A673 (cell line): Measurements from ENCODE around the gene DUS1L. TPM values are rescaled to one million over a fixed set of nuclear protein-coding genes. Genes with fewer than 3 reads are reported as not detected.

ENCODE experiments used
- BruUV-seq: library from RNA; stranded (reverse); fragments of 400-500 nt; replicated peaks from 2 replicates; lab custom pipeline; 2021; lab: Mats Ljungman, UMichigan
- CTCF ChIA-PET: fragments of 300-600 bp; sonication (Branson Sonifier 250); formaldehyde crosslinking; loops from one replicate; lab custom pipeline; 2022; ENCODE audit warnings: antibody characterized with exemption; lab: Charles Lee
- POLR2A ChIA-PET: fragments of 300-600 bp; sonication (Branson Sonifier 250); formaldehyde crosslinking; loops from one replicate; lab custom pipeline; 2022; ENCODE audit warnings: antibody characterized with exemption; ENCODE audit not compliant: low non-redundant PET; lab: Charles Lee
- DNase-seq: peaks from one replicate; pipeline ENCODE4 v3.0.0-alpha.2; 2015; ENCODE audit warnings: low spot score
- H3K27ac ChIP-seq: fragments of 200-600 bp; sonication (generic); 2 replicates; pipeline ENCODE4 v1.5.1; 2016; ENCODE audit warnings: mixed run types, low read depth, mild to moderate bottlenecking, mixed read lengths, antibody characterized with exemption, low read length; ENCODE audit not compliant: poor library complexity, severe bottlenecking
- H3K27me3 ChIP-seq: fragments of 200-600 bp; sonication (generic); replicated peaks from 2 replicates; pipeline ENCODE4 v1.6.1; 2017; ENCODE audit warnings: mixed run types, low read depth, mild to moderate bottlenecking, mixed read lengths, antibody characterized with exemption, low read length; ENCODE audit not compliant: insufficient read depth, poor library complexity
- H3K36me3 ChIP-seq: fragments of 200-600 bp; sonication (generic); 2 replicates; pipeline ENCODE4 v1.6.1; 2016; ENCODE audit warnings: mixed run types, mild to moderate bottlenecking, mixed read lengths, antibody characterized with exemption, low read length; ENCODE audit not compliant: insufficient read depth, poor library complexity, severe bottlenecking
- H3K4me1 ChIP-seq: fragments of 200-600 bp; sonication (generic); 2 replicates; pipeline ENCODE4 v1.6.1; 2017; ENCODE audit warnings: mixed run types, mild to moderate bottlenecking, mixed read lengths, antibody characterized with exemption, low read length; ENCODE audit not compliant: insufficient read depth, poor library complexity, severe bottlenecking
- H3K4me3 ChIP-seq: fragments of 200-600 bp; sonication (generic); 2 replicates; pipeline ENCODE4 v1.5.1; 2016; ENCODE audit warnings: low read depth, mixed run types, mild to moderate bottlenecking, mixed read lengths, low read length; ENCODE audit not compliant: poor library complexity, severe bottlenecking
- H3K9me3 ChIP-seq: fragments of 200-600 bp; sonication (generic); 2 replicates; pipeline ENCODE4 v1.6.1; 2016; ENCODE audit warnings: mixed run types, low read depth, mild to moderate bottlenecking, mixed read lengths, antibody characterized with exemption, low read length; ENCODE audit not compliant: poor library complexity, severe bottlenecking
- CTCF ChIP-seq: fragments of 300-800, 200-600 bp; sonication (generic); conservative IDR thresholded peaks from 2 replicates; pipeline ENCODE4 v1.5.1; 2017; ENCODE audit warnings: low read depth, mild to moderate bottlenecking, antibody characterized with exemption, low read length, moderate library complexity, mixed read lengths
- EZH2 ChIP-seq: fragments of 200-600 bp; sonication (generic); IDR thresholded peaks from 2 replicates; pipeline ENCODE4 v1.6.1; 2017; ENCODE audit warnings: borderline replicate concordance, low read depth, mild to moderate bottlenecking, mixed read lengths, antibody characterized with exemption, low read length; ENCODE audit not compliant: poor library complexity, severe bottlenecking
- intact Hi-C: fragments of 100-400 bp; cut with micrococcal nuclease; formaldehyde crosslinking; loops from one replicate; pipeline ENCODE4 v1.10.0; 2022; ENCODE audit not compliant: unreplicated experiment
- total RNA-seq: library from RNA; stranded (reverse); gene quantifications from 2 replicates; pipeline ENCODE4 v1.2.3, GENCODE V29; 2021

The DUS1L gene
- total RNA-seq, 1 experiment from 2014 or later: 143 TPM

- BruUV-seq: TSS peak; percentile 37
- peak within 1 kb of the TSS; percentile 75 for H3K27ac ChIP-seq
Observed at GRCh38 chr17:82022310-82022980, 43.2 kb downstream of the DUS1L start, which contains the start of gene CENPX. TSS of gene CENPX (minus strand) at chr17:82022878. CDS start at chr17:82022861, 17 bp downstream.

GRCh38 chr17:82021900-82022309, 43.7 kb downstream of the DUS1L start:
- intact Hi-C loops: loop anchor here (5.0 kb wide), 1 partner anchor 65 kb away; no protein-coding TSS in a partner anchor
- TF ChIP-seq EZH2 (no peak), CTCF (no peak)
- Histone ChIP-seq H3K4me3 (peak overlapping the region; percentile 97), H3K4me1 (peaks cover 20% of the 10 kb centered on the region), H3K9me3 (no peaks in the 10 kb centered on the region), H3K27ac (peak overlapping the region; percentile 75), H3K36me3 (peaks cover 9% of the 10 kb centered on the region), H3K27me3 (no peaks in the 10 kb centered on the region)
- no peak for DNase-seq
- POLR2A ChIA-PET: no interaction called here
- BruUV-seq: no TSS peak
- CTCF ChIA-PET: interaction anchor here (1.0 to 4.1 kb wide), 2 partner anchors 9 to 62 kb away, joined by 7 to 23 read pairs; no protein-coding TSS in a partner anchor

More at GRCh38 chr17:82022310-82022980, 43.2 kb downstream of the DUS1L start, which contains the start of gene CENPX:
- intact Hi-C loops: loop anchor here (5.0 kb wide), 1 partner anchor 65 kb away; no protein-coding TSS in a partner anchor
- Histone ChIP-seq H3K27me3 (no peaks in the 10 kb centered on the region), H3K36me3 (peaks cover 13% of the 10 kb centered on the region), H3K4me3 (peak within 1 kb of the TSS; percentile 97), H3K9me3 (no peaks in the 10 kb centered on the region), H3K4me1 (peaks cover 20% of the 10 kb centered on the region)
- CTCF ChIA-PET: interaction anchor here (0.5 to 4.1 kb wide), 4 partner anchors 8 to 63 kb away, joined by 6 to 23 read pairs (median 6); partner anchors contain the start of gene DCXR
- TF ChIP-seq EZH2 (no peak), CTCF (no peak)
- POLR2A ChIA-PET: interaction anchor here (0.6 to 1.2 kb wide), 3 partner anchors 15 to 119 kb away, joined by 3 to 23 read pairs (median 3); partner anchors contain the start of gene DCXR
- no peak for DNase-seq

- no TSS peak for BruUV-seq
- TF ChIP-seq EZH2 (no peak), CTCF (peak; percentile 66)
- H3K9me3 ChIP-seq: no peaks in the 10 kb centered on the region
- intact Hi-C loops: loop anchor here (5.0 kb wide), 1 partner anchor 64 kb away; no protein-coding TSS in a partner anchor
- H3K27ac ChIP-seq: peak overlapping the region; percentile 75
- ChIA-PET CTCF (interaction anchor here (0.7 to 4.1 kb wide), 3 partner anchors 9 to 62 kb away, joined by 3 to 23 read pairs (median 7); no protein-coding TSS in a partner anchor), POLR2A (no interaction called here)
- H3K4me3 ChIP-seq: peak overlapping the region; percentile 97
- peaks cover 20% of the 10 kb centered on the region for H3K4me1 ChIP-seq
- no peaks in the 10 kb centered on the region for H3K27me3 ChIP-seq
- H3K36me3 ChIP-seq: peaks cover 8% of the 10 kb centered on the region
- peak; percentile 69 for DNase-seq
Observed at GRCh38 chr17:82021107-82021899, 44.3 kb downstream of the DUS1L start.
